Measurements from ENCODE around the gene CCSAP.
A peak's percentile ranks its signal among the peaks of the same experiment; 100 is the strongest.

Gene CCSAP

GRCh38 chr1:229280921-229281320 is 61.9 kb downstream of the CCSAP start:
- Histone ChIP-seq H3K4me3 (ENCODE audit: low read length) (no peak overlapping the region), H3K4me1 (ENCODE audit: control insufficient read depth, insufficient read depth, low read length) (peaks cover 11% of the 10 kb centered on the region), H3K27me3 (ENCODE audit: control insufficient read depth, insufficient read depth, low read length) (no peaks in the 10 kb centered on the region), H3K36me3 (ENCODE audit: control insufficient read depth, insufficient read depth, low read length) (no peaks in the 10 kb centered on the region), H3K9ac (ENCODE audit: low read length) (no peak overlapping the region), H3K9me3 (ENCODE audit: control insufficient read depth, low read length) (no peaks in the 10 kb centered on the region)

GRCh38 chr1:229280037-229280828 is 62.6 kb downstream of the CCSAP start:
- Histone ChIP-seq H3K4me3 (ENCODE audit: low read length) (no peak overlapping the region), H3K27me3 (ENCODE audit: control insufficient read depth, insufficient read depth, low read length) (no peaks in the 10 kb centered on the region), H3K4me1 (ENCODE audit: control insufficient read depth, insufficient read depth, low read length) (peaks cover 11% of the 10 kb centered on the region), H3K9ac (ENCODE audit: low read length) (no peak overlapping the region), H3K9me3 (ENCODE audit: control insufficient read depth, low read length) (no peaks in the 10 kb centered on the region), H3K36me3 (ENCODE audit: control insufficient read depth, insufficient read depth, low read length) (no peaks in the 10 kb centered on the region)

- Histone ChIP-seq H3K27me3 (ENCODE audit: control insufficient read depth, insufficient read depth, low read length) (no peaks in the 10 kb centered on the region), H3K4me1 (ENCODE audit: control insufficient read depth, insufficient read depth, low read length) (peaks cover 16% of the 10 kb centered on the region), H3K9me3 (ENCODE audit: control insufficient read depth, low read length) (no peaks in the 10 kb centered on the region), H3K4me3 (ENCODE audit: low read length) (no peak overlapping the region), H3K9ac (ENCODE audit: low read length) (no peak overlapping the region), H3K36me3 (ENCODE audit: control insufficient read depth, insufficient read depth, low read length) (no peaks in the 10 kb centered on the region)
Observed at GRCh38 chr1:229279242-229279641, 63.6 kb downstream of the CCSAP start.

GRCh38 chr1:229278120-229278741 is 64.6 kb downstream of the CCSAP start:
- H3K4me3 ChIP-seq (ENCODE audit: low read length) = no peak overlapping the region
- H3K9ac ChIP-seq (ENCODE audit: low read length) = no peak overlapping the region
- H3K9me3 ChIP-seq (ENCODE audit: control insufficient read depth, low read length) = no peaks in the 10 kb centered on the region
- no peaks in the 10 kb centered on the region for H3K27me3 ChIP-seq (ENCODE audit: control insufficient read depth, insufficient read depth, low read length)
- no peaks in the 10 kb centered on the region for H3K36me3 ChIP-seq (ENCODE audit: control insufficient read depth, insufficient read depth, low read length)
- H3K4me1 ChIP-seq (ENCODE audit: control insufficient read depth, insufficient read depth, low read length) = peaks cover 21% of the 10 kb centered on the region

GRCh38 chr1:229275005-229275404 is 67.8 kb downstream of the CCSAP start:
- Histone ChIP-seq H3K27me3 (ENCODE audit: control insufficient read depth, insufficient read depth, low read length) (no peaks in the 10 kb centered on the region), H3K9me3 (ENCODE audit: control insufficient read depth, low read length) (no peaks in the 10 kb centered on the region), H3K4me1 (ENCODE audit: control insufficient read depth, insufficient read depth, low read length) (peaks cover 29% of the 10 kb centered on the region), H3K9ac (ENCODE audit: low read length) (no peak overlapping the region), H3K36me3 (ENCODE audit: control insufficient read depth, insufficient read depth, low read length) (no peaks in the 10 kb centered on the region), H3K4me3 (ENCODE audit: low read length) (no peak overlapping the region)

- Histone ChIP-seq H3K4me1 (ENCODE audit: control insufficient read depth, insufficient read depth, low read length) (peaks cover 25% of the 10 kb centered on the region), H3K36me3 (ENCODE audit: control insufficient read depth, insufficient read depth, low read length) (no peaks in the 10 kb centered on the region), H3K4me3 (ENCODE audit: low read length) (no peak overlapping the region)
Observed at GRCh38 chr1:229273507-229274232, 69.2 kb downstream of the CCSAP start.

GRCh38 chr1:229272164-229273158 is 70.4 kb downstream of the CCSAP start:
- no peaks in the 10 kb centered on the region for H3K9me3 ChIP-seq (ENCODE audit: control insufficient read depth, low read length)
- H3K9ac ChIP-seq (ENCODE audit: low read length) = peak overlapping the region; percentile 72
- H3K4me3 ChIP-seq (ENCODE audit: low read length) = peak overlapping the region; percentile 63
- H3K4me1 ChIP-seq (ENCODE audit: control insufficient read depth, insufficient read depth, low read length) = peaks cover 25% of the 10 kb centered on the region
- H3K27me3 ChIP-seq (ENCODE audit: control insufficient read depth, insufficient read depth, low read length) = no peaks in the 10 kb centered on the region
- H3K36me3 ChIP-seq (ENCODE audit: control insufficient read depth, insufficient read depth, low read length) = no peaks in the 10 kb centered on the region

More at GRCh38 chr1:229273507-229274232, 69.2 kb downstream of the CCSAP start:
- Histone ChIP-seq H3K9me3 (ENCODE audit: control insufficient read depth, low read length) (no peaks in the 10 kb centered on the region), H3K27me3 (ENCODE audit: control insufficient read depth, insufficient read depth, low read length) (no peaks in the 10 kb centered on the region), H3K9ac (ENCODE audit: low read length) (no peak overlapping the region)

DNA sequence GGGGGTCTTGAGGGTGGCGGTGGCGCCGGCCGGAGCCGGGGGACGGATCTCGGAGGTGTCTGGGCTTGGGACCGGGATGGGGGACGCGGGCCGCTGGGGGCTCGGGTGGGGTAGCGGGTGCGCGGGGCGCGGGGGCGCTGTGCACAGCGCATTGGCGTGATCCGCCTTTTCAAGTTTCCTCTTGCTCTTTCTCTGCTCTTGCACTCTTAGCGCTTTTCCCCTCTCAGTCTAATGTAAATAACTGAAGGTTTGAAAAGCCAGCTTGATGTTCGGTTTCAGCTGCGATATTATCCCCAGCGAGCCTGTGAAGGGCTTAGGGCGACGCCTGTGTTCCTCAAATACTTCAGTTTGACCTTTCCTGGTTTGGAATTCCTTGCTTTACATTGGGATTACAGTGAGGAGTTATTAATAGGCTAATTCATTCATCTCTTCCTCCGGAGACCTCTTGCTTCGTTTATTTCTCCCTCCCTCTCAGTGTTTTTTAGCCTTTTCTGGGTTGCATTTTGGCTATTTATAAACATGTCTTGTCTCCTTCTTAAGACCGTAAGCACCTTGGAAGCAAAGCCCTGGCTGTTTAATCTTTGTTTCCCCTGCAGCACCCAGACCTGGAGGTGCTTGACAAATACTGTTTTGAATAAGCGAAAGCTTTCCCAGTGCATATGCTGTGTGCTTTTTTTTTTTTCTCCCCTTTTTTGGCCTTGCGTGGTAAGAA is 71.2 kb downstream of the CCSAP start:
- peak overlapping the region; percentile 63 for H3K4me3 ChIP-seq (ENCODE audit: low read length)
- no peaks in the 10 kb centered on the region for H3K27me3 ChIP-seq (ENCODE audit: control insufficient read depth, insufficient read depth, low read length)
- H3K9ac ChIP-seq (ENCODE audit: low read length) = peak overlapping the region; percentile 72
- H3K36me3 ChIP-seq (ENCODE audit: control insufficient read depth, insufficient read depth, low read length) = no peaks in the 10 kb centered on the region
- no peaks in the 10 kb centered on the region for H3K9me3 ChIP-seq (ENCODE audit: control insufficient read depth, low read length)
- H3K4me1 ChIP-seq (ENCODE audit: control insufficient read depth, insufficient read depth, low read length) = peaks cover 25% of the 10 kb centered on the region

Measured in mucosa of stomach (tissue), 1 donor.